ENCODE results near the gene IRF3. TPM values are rescaled to one million over a fixed set of nuclear protein-coding genes. Genes with fewer than 3 reads are reported as not detected.

IRF3 gene
- total and polyA plus RNA-seq, 10 of the 15 experiments (the other 5 are each of a cell fraction or from before 2014, with no cell fraction given): 5.5 to 110 (median 63.4) TPM

DNA sequence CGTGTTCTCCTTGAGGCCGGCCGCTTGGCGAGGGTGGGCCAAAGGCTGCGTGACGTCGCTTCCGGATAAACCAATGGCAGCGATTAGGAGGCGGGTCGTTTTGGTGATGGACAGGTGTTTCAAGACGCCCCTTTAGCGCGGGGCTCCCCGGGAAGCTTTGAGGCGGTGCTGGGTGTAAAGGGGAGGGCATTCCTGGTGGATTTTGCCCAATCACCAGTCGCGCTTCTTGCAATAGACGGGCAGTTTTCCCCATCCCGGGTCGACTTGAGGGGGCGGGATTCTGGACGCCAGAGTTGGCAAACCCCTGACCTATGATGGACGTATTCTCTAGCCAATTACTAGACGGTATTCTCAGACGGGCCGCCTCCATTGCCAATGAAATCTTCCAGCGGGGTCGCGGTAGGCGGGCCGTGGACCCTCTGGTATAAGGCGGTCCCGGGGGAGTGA, 11.2 kb upstream of the IRF3 start (continued):
- TF ChIP-seq NR2C2 (IDR thresholded peaks at IDR 0.05; ENCODE audit: borderline replicate concordance, control insufficient read depth, insufficient read length, low read depth): no peak
- TF ChIP-seq CBX5 (IDR thresholded peaks at IDR 0.05; ENCODE audit: low read depth): no peak
- TF ChIP-seq, protein P1, sequence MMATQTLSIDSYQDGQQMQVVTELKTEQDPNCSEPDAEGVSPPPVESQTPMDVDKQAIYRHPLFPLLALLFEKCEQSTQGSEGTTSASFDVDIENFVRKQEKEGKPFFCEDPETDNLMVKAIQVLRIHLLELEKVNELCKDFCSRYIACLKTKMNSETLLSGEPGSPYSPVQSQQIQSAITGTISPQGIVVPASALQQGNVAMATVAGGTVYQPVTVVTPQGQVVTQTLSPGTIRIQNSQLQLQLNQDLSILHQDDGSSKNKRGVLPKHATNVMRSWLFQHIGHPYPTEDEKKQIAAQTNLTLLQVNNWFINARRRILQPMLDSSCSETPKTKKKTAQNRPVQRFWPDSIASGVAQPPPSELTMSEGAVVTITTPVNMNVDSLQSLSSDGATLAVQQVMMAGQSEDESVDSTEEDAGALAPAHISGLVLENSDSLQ (IDR thresholded peaks at IDR 0.05): peak; percentile 100
- TF ChIP-seq SREBF1 (IDR thresholded peaks at IDR 0.05; ENCODE audit: low read length): 0 out of 2 replicates have a peak, but pooled peaks have one; percentile 15
- TF ChIP-seq SUZ12 (IDR thresholded peaks at IDR 0.05; ENCODE audit: unreplicated experiment): no peak
- TF ChIP-seq KLF5 (IDR thresholded peaks at IDR 0.05; ENCODE audit: partially characterized antibody): no peak
- TF ChIP-seq, protein P2, sequence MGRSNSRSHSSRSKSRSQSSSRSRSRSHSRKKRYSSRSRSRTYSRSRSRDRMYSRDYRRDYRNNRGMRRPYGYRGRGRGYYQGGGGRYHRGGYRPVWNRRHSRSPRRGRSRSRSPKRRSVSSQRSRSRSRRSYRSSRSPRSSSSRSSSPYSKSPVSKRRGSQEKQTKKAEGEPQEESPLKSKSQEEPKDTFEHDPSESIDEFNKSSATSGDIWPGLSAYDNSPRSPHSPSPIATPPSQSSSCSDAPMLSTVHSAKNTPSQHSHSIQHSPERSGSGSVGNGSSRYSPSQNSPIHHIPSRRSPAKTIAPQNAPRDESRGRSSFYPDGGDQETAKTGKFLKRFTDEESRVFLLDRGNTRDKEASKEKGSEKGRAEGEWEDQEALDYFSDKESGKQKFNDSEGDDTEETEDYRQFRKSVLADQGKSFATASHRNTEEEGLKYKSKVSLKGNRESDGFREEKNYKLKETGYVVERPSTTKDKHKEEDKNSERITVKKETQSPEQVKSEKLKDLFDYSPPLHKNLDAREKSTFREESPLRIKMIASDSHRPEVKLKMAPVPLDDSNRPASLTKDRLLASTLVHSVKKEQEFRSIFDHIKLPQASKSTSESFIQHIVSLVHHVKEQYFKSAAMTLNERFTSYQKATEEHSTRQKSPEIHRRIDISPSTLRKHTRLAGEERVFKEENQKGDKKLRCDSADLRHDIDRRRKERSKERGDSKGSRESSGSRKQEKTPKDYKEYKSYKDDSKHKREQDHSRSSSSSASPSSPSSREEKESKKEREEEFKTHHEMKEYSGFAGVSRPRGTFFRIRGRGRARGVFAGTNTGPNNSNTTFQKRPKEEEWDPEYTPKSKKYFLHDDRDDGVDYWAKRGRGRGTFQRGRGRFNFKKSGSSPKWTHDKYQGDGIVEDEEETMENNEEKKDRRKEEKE (IDR thresholded peaks at IDR 0.05): no peak
- TF ChIP-seq NFYB (IDR thresholded peaks at IDR 0.05; ENCODE audit: insufficient read depth, low read depth, low read length): peak; percentile 89
- TF ChIP-seq, protein P3, sequence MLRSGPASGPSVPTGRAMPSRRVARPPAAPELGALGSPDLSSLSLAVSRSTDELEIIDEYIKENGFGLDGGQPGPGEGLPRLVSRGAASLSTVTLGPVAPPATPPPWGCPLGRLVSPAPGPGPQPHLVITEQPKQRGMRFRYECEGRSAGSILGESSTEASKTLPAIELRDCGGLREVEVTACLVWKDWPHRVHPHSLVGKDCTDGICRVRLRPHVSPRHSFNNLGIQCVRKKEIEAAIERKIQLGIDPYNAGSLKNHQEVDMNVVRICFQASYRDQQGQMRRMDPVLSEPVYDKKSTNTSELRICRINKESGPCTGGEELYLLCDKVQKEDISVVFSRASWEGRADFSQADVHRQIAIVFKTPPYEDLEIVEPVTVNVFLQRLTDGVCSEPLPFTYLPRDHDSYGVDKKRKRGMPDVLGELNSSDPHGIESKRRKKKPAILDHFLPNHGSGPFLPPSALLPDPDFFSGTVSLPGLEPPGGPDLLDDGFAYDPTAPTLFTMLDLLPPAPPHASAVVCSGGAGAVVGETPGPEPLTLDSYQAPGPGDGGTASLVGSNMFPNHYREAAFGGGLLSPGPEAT (IDR thresholded peaks at IDR 0.05; ENCODE audit: low read depth): no peak
- peak; percentile 39; the same call in 1 of the 2 replicates for TF ChIP-seq TBL1XR1 (IDR thresholded peaks at IDR 0.05; ENCODE audit: low read depth, low read length)
